ENCODE data around the gene TCL1A. TPM values are rescaled to one million over a fixed set of nuclear protein-coding genes. Genes with fewer than 3 reads are reported as not detected.
"Not testable (repeated sequence)": the region's sequence is repeated elsewhere in the genome, so short reads cannot be mapped to it uniquely, and the experiment has no call there.

TCL1A gene
- total and polyA plus RNA-seq, 10 of the 15 experiments (the other 5 are each of a cell fraction or from before 2014, with no cell fraction given), result 5.9 to 283 (median 113) TPM

- H3K36me3 ChIP-seq (ENCODE audit: control insufficient read depth in 2 of 2, insufficient read depth in 2 of 2, low read length in 1 of 2); H3K9me3 ChIP-seq (replicated peaks; ENCODE audit: control insufficient read depth, insufficient read depth, low read length); H3K4me2 ChIP-seq (ENCODE audit: control insufficient read depth, insufficient read depth); BruUV-seq (replicated peaks); FAIRE-seq; H2AFZ ChIP-seq (ENCODE audit: control insufficient read depth, low read depth, low read length); H4K20me1 ChIP-seq (ENCODE audit: control insufficient read depth, insufficient read depth); DNase-seq (ENCODE audit: low read depth, low spot score); H3K4me3 ChIP-seq; H3K79me2 ChIP-seq (ENCODE audit: control insufficient read depth, insufficient read depth, low read length); H3K27me3 ChIP-seq (replicated peaks in 1 of 2; ENCODE audit: control insufficient read depth in 2 of 2, insufficient read depth in 2 of 2, low read length in 1 of 2); intact Hi-C loops (cut with micrococcal nuclease; ENCODE audit: unreplicated experiment); H3K9ac ChIP-seq (ENCODE audit: control insufficient read depth, insufficient read depth, low read length): not testable (repeated sequence)
- ChIA-PET SMC1A (ENCODE audit: uncharacterized antibody, unreplicated experiment) (interaction anchor here (0.9 to 7.1 kb wide), 9 partner anchors 9 to 102 kb away, joined by 3 to 78 read pairs (median 4); no protein-coding TSS in a partner anchor), POLR2A (interaction anchor here (0.6 to 1.6 kb wide), 2 partner anchors 60 to 514 kb away, joined by 3 read pairs; no protein-coding TSS in a partner anchor), CTCF (interaction anchor here (0.6 to 7.4 kb wide), 12 partner anchors 9 to 109 kb away, joined by 3 to 98 read pairs (median 5); partner anchors contain the start of gene TCL1A), RAD21 (ENCODE audit: unreplicated experiment) (interaction anchor here (0.8 to 4.3 kb wide), 7 partner anchors 10 to 131 kb away, joined by 3 to 44 read pairs (median 5); partner anchors contain the start of gene GLRX5)
- H3K27ac ChIP-seq (ENCODE audit: control insufficient read depth, insufficient read depth), result 0 out of 2 replicates have a peak overlapping the region, but pooled peaks have one; percentile 22
- in situ Hi-C loops (cut with MboI), result loop anchor here (25.0 kb wide), 1 partner anchor 1703 kb away; no protein-coding TSS in a partner anchor
- WGBS (ENCODE audit: insufficient coverage, insufficient replicate concordance, low lambda C conversion rate, missing lambda C conversion rate), result 28% methylated on average over 8 of the region's 8 CpGs
- peak; percentile 3; the same call in 1 of the 3 replicates for ATAC-seq
- peaks cover 70% of the 10 kb centered on the region for H3K4me1 ChIP-seq (ENCODE audit: control insufficient read depth, insufficient read depth, low read length)
- TF ChIP-seq RAD21 (IDR thresholded peaks at IDR 0.05; ENCODE audit: insufficient read depth, low read depth, low read length) (peak; percentile 26; the same call in 1 of the 2 replicates), CTCF (IDR thresholded peaks at IDR 0.05 in 2 of 3, conservative IDR thresholded peaks at IDR 0.05 in 1 of 3; ENCODE audit: control insufficient read depth in 2 of 3, extremely low read depth in 1 of 3, insufficient read depth in 1 of 3, low read depth in 3 of 3, low read length in 3 of 3) (peak in 2 of 3 experiments; percentile 13 to 27; a peak in 3 of 6 replicates), ZNF384 (IDR thresholded peaks at IDR 0.05; ENCODE audit: borderline replicate concordance, low read depth, low read length) (peak; percentile 25; the same call in 1 of the 2 replicates)
Observed at GRCh38 chr14:95665530-95665929, 48.4 kb downstream of the TCL1A start.

Measured in GM12878 (cell line).